ENCODE data around the gene B3GAT2. TPM values are rescaled to one million over a fixed set of nuclear protein-coding genes. Genes with fewer than 3 reads are reported as not detected.

B3GAT2 gene
- polyA plus RNA-seq, 1 donor: 1.7 TPM

DNA sequence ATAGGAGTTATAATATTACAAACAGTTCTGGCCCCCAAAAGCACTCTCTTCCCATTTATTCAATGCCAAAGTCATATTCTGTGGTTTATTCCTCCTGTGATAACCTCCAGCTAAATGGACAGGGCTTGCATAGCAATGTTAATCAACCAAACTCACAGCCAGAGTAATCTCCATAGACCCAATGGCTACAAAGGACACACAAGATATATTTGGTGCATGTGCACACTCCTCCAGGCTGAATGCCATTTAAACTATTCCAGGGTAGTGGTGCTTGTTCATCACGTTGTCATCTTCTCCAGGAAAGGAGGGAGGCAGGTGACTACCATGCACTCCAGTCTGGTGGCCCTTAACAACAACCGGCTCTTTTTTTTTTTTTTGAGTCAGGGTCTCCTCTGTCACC is 56.8 kb downstream of the B3GAT2 start:
- no peak for DNase-seq

DNA sequence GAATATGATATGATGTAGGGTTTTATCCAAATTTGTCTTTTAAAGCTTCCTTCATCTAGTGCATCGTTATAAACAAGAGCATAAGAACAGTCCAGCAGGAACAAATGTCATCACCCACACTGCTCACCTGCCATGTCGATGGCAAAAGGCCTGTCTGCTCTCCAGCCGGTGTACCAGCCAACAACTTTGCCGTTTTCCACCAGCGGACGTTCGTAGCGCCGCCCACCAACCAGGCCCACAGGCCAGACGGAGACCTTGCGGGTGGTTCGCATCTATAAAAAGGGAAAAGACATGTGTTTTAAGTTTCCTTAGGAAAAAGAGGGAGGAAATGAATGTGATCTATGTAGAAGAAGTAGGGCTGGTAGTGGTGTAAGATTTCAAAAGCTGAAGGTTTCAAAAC is 62.9 kb downstream of the B3GAT2 start:
- no peak for DNase-seq

DNA sequence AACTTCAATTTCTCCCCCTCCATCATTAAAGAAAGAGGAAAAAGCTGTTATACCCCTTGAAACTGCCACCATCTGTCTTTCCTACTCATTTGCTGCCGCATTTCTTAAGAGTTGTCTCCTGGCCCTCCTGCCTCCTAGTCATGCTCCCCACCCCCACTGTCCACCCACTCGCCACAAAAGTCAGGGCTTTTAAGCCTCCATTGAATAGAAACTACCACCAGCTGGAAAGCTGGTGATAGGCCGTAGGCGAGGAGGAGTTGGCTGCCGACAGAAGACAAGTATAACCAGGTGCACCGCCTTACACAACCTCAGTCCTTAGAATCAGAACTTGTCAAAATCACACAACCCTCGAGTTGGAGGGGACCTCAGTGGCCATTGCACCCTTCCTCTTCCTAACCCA is 67.6 kb downstream of the B3GAT2 start:
- DNase-seq: no peak

DNA sequence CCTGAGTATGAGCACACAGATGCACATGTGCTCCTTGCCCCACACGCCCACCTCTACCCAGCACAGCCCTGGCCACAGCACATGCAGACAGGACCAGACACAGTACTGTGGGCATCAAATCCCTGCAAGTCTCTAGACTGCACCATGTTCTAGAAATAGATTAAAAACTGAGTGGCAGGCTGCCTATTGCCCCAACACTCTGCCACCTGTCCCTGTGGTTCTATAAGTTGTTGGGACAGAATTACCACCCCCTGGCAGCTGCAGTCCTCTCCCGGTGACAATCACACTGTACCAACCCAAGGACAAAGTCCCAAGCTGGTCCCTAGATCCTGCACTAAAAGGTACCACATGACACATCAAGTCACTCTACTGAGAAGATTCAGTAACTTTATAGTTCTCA is 70.2 kb downstream of the B3GAT2 start:
- DNase-seq: no peak

DNA sequence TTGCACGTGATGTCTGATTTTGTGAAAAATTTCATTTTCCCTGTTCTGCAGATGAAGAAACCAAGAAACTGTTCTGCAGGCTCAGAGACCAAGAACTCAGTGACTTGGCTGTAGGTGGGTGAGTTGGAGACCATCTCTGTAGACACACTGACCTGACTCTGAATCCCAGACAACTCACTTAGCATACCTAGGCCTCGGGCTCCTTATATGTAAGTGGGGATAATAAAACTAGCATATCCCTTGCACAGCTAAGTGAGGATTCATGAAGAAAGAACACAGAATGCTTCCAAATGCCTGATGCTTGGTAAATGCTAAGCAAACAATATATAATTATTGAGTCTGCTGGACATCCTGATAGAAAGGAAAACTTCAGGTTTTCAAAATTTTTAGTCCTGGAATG is 70.8 kb downstream of the B3GAT2 start:
- no peak for DNase-seq

DNA sequence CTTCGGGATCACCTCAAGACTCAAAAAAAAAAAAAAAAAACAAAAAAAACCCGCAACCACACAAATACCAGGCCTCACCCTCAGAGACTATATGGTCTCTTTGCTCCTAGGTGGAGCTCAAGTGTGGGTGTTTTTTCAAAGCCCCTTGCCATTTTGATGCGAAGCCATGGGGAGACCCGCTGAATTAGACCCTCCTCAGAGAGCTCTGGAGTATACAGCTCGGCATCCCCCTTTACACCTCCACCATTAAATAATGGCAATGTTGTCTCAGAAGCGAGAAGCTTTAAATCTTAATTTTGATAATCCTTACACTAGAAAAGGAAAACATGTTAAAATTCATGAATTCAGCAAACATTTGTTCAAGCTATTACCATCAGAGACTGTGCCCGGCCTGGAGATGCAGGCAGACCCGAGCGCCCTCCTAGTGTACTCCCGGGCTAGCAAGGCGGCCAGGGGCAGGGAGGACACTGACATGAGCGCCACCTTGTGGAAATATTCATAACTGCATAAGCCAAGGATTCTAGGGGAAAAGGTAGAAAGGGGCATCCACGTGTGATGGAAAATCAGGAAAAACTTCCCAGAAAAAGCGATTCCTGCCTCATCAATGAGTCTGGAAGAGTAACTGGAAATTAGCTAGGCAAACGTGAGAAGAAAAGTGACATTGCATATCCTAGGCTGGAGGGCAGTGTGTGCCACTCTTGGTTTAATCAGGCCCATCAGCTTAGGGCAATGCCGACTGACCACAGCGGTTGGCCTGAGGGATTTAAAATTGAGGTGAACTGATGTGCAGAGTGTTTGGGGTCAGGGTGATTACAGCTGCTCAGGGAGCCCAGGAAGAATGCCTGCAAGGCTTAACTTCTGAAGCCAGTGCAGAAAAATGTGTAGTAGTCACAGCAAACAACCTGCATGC is 72.5 kb downstream of the B3GAT2 start:
- peak; percentile 44 for DNase-seq

DNA sequence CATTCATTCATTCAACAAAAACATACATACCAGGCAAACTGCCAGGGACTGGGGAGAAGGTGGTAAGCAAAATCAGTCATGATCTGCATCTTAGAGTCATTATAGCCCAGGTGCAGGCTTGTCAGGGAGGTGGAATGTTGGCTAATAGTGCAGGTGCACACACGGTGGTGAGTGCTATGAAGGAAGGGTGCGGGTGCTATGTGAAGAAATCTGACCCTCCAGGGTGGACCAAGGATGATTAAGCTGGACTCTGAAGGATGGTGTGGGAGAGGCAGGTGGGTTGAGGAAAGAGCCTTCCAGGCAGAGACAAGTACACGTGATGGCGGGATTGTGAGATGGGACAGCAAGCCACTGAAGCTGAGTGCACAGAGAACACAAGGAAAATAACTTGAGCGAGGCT is 77.4 kb downstream of the B3GAT2 start:
- no peak for DNase-seq

DNA sequence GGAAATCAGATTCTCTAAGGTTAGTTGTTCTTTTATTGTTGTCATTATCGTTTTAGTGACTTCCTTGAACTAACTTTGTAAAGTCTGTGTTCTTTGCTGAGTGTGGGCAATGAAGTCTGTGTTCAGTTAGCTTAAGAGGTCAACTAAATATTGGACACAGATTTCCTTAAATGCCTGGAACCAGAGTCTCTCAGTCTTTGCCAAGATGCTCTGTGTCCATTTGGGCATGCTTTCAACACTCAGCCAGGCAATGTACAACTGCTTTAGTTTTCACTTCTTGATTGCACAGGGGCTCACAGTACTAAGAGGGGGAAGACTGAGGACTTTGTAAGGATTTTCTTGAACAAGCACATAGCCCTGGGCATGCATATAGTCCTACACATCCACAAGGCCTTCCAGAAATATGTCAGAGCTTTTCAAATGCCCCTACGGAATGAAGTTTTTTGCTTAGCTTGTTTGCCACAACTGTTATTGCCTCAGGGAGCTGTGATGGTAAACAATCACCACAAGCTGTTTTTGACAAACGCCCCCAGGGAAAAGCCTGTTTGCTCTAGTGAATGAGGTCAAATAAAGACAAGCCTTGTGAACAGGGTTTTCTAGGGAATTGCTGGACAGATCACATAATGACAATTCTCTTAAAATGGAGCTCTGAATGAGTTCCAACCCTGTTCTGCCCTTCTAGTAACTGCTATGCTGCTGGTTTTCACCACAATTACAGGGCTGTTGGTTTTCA is 82.5 kb downstream of the B3GAT2 start:
- no peak for DNase-seq

DNA sequence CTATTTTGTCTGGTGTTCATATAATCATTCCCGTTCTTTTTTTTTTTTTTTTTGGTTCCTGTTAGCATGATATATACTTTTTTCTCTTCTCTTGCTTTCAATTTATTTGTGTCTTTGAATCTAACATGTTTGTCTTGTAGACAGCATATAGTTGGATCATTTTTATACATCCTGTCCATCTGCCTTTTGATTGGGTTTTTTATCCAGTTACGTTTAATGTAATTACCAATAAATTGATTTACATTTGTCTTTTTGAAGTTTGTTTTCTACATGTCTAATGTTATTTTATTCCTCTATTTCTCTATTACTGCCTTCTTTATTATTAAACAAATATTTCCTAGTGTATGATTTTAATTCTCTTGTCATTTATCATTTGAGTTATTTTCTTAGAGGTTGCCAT is 84.4 kb downstream of the B3GAT2 start:
- no peak for DNase-seq

DNA sequence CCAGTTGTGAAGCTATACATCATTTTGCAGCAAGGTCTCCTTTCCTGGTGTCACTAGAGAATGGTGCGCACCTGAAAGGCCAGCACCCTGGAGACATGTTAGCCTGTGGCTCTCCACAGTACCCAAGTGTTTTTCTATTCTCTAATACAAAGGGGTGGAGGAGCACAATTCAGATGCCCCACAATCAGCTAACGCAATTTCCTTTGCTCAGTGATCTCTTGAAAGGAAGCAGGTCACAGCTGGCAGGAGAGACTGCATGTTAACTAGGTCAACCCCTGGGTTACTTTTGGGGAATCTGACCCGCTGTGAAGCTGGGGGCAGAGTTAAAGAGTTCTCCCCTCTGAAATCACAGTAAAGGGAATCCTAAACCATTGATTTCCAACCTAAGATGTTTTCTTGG is 92.5 kb downstream of the B3GAT2 start:
- no peak for DNase-seq

DNA sequence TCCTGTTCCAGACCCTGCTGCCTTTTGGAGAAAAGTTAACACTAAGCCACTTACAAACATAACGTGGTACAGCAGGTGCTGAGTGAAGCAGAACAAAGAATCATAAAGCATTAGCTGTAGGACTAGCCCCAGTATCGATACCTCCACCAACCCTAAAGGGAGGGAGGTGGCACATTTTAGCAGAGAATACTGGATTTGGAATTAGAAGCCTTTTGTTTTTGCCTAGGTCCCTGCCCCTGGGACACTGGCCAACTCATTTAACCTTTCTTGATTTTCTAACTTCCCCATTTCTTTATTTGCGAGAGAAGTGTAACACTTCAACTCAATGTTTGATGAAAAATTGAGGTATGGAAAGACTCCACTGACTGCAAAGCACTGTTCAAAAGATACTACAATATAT is 93.5 kb downstream of the B3GAT2 start:
- no peak for DNase-seq

DNA sequence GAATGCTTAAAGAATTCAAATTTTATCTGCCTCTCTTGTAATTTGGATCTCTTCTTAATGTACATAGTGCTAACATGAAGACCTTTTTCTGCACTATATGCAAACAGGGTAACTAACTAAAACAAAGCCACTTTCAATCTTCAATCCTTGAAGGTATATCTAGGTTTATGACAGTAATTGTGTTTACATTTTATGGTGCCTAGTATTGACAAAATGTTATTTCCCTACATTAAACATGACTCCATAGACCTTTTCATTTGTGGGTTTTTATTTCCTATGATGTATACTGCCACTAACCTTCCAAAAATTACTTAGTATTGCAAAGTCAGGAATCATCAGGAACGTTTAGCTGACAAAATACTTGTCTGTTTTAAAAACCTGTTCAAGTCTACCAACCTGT is 95.9 kb downstream of the B3GAT2 start:
- DNase-seq: no peak

DNA sequence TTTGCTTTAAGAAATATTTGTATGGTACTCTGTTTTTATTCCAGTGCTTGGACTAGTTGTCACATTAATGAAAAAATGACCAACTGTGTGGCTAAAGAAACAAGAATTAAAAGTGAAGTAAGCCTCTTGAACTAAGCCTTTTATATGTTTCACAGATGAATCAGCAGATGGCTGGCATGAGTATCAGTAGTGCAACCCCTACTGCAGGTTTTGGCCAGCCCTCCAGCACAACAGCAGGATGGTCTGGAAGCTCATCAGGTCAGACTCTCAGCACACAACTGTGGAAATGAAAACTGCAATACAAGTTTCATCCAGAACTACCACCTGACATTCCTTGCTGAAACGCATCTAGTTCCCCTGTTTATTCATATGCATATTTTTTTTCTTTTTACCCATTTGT is 96.8 kb downstream of the B3GAT2 start:
- DNase-seq: no peak

DNA sequence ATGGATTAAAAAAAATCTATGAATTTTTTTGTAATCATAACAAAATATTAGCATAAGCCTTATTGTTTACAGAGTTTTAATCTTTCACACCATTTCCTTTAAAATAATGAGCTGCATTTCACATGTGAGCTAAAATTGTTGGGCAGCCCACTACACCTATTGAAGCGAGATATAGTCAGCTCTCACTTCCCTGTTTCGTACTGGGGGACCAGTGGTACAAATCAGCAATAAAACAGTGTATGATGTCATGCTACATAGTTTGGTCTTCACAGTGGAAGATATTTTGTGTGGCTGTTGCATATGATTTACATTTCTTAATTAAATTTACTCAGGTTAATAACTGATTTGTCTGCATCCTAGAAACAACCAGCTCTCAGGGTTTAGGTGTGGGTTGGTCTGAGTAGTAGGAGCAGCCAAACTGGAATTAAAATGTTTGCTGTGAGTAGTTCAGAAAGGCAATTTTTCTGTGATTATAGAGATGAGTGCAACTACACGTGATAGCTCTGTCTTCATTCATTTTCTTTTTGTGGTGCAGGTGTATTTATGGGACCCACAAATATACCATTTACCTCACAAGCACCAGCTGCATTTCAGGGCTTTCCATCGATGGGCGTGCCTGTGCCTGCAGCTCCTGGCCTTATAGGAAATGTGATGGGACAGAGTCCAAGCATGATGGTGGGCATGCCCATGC is 99.3 kb downstream of the B3GAT2 start:
- DNase-seq: no peak

DNA sequence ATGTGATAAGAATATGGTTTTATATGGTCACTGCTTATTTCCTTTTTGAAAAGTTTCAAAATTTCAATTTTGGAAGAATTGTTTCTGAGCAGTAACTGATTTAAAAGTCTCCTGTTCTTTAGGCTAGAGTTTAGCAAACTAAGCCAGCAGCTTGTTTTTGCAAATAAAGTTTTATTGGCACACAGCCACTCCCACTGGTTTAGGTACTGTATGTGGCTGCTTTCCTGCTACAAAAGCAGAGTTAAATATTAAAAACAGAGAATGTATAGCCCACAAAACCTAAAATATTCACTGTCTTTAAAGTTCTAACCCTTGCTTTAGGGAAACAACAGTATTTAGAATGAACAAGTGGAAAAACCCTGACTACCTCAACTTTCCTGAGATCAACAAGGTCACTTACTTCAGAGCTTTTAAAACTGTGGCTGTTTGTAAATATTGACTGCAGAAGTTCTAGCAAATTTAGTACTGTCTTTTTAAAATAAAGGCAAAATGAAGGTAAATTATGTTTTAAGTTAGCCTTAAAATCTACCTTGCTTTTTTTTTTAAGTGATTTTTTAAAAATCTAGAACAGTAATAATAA is 104.1 kb downstream of the B3GAT2 start:
- DNase-seq: no peak

DNA sequence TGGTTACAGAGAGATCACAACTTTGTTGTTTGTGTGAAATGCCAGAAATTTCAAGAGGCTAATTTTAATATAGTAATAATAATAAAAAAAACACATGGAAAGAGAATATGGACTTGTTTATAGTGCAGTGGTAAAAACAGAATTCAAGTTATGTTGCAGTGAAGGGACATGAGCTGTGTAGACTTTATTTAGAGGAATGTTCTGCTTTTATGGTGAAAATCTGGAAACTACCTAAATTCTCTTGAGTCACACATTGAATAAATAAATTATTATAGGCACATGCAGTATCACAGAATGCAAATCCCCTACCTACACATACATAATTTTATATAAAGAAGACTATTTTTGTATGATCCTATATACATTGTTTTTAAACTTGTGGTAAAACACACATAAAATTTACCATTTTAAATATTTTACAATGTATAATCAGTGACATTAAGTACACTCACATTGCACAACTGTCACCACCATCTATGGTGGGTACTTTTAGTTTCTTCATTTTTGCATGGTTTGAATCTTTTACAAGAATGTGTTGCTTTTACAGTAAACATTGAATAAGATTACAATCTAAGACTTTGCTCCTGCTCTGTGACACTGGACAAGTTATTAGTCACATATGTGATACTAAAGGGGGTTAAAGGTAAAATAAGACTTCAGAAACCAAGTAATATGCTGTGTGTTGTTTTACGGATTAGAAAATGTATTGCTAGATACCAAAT is 107.4 kb downstream of the B3GAT2 start:
- no peak for DNase-seq

DNA sequence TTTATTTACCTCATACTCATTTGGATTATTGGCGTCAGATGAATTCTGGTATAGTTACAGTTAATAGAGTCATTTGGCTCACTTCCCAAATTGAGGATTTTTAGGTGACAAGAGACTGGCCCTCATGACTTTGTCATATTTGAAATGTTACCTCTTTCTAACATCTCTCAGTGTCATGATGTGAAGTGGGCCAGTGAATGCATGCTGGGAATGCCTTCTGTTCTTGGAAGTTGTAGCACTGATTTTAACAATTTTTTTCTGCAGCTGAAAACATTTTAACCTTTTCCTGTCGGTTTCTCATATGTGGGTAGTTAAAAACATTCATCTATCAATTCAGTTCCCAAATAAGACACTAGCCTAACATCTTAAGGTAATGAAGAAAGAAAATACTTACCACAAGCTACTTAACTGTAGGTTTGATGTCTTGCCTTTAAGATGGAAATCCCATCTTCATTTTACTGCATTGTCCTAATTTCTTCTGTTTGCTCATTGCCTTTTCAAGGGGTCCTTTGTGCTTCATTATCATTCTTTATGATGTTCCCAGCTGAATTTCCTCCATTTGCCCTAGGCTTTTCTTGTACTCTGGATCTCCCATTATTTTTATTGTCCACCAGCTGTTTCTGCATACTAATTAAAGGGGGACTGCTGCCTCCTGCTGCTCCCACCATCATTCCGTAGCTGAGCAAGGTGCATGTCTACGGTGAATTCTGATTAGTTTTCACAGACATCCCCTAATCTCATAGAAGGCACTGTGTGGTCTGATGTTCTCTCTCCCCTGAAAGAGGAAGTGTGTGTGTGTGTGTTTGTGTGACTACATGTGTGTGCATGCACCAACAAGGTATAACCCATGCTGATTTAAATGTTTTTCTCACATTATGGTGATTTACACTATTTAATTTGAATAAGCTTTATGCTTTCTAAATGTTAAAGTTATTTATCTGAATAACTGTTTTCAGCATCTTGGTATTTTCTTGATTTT is 109.5 kb downstream of the B3GAT2 start:
- no peak for DNase-seq

DNA sequence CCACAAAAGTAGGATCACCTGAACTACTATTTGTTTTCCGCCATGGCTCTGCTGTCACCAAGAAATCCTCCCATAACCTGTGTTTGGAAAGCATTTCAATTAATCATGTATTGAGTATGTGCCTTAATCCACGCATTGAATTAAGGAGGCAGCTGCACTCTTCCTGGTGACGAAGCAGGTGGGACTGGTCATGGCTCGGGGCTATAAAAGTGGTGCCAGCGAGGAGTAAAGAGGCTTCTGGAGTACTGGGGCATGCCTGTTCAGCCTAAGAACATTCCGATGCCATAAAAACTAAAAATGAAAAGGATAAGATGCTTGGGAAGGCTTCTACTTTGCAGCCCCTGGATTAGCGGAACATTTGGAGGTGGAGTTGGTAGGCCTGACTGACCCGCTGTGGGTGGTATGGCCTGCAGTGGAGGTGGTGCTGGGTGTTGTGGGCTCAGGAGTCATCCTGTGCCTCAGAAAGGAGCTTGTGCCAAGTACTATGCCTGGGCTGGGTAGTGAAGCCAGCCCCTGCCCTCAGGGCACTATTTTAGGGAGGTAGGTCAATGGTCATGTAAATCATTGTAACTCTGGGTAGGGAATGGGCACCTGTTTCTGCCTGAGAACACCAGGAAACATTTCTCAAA is 110.5 kb downstream of the B3GAT2 start:
- no peak for DNase-seq

DNA sequence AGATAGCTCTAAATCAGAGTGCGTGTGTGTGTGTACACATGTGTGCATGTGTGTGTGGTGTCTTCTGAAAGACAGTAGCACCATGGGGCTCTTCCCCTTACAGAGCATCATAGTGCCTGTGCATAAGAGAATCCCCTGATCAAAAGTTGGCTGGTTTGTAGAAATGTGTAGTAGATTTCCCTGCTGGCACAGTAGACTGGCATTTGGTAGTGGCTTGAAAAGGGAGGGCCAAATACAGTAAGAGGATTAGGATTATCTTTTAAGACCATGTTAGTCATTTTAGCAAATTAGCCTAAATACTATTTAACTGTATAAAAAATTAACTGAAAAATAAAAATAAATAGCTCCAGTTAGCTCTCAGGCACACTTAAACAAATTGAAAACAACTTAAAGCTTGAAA is 112.6 kb downstream of the B3GAT2 start:
- DNase-seq: no peak

DNA sequence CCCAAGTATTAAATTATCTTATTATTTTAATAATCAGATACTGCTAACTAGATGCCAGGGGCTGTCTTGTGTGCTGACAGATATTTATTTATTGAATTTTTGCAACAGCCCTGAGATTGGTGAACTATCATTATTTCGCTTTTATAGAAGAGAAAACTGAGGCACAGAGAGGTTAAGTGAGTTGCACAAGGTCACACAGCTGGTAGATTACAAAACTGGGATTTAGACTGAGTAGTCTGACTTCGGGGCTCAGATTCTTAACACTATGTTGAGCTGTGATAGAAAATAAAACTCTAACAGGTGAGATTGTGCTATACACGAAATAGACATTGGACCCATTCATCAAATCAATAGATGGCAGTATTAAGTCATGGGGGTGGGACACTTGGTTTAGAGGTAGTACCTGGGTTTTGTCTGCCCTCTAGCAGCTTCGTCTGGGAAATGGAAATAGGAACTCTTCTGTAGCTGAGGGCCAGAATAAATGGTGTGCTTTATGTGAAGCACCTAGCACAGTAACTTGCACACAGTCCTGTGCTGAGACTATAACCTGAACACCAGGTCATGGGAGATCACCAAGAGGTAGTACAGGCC is 113.4 kb downstream of the B3GAT2 start:
- no peak for DNase-seq

Data from left kidney (tissue), 2 donors.